SK-N-DZ (cell line): ENCODE measurements around the gene RNF183.
A peak's percentile ranks its signal among the peaks of the same experiment; 100 is the strongest.
"Not testable (repeated sequence)": the region's sequence is repeated elsewhere in the genome, so short reads cannot be mapped to it uniquely, and the experiment has no call there.

Experiments used
- DNase-seq: peaks from one replicate; pipeline ENCODE4 v3.0.0-alpha.2; 2015; ENCODE audit warnings: low spot score

The RNF183 gene

DNA sequence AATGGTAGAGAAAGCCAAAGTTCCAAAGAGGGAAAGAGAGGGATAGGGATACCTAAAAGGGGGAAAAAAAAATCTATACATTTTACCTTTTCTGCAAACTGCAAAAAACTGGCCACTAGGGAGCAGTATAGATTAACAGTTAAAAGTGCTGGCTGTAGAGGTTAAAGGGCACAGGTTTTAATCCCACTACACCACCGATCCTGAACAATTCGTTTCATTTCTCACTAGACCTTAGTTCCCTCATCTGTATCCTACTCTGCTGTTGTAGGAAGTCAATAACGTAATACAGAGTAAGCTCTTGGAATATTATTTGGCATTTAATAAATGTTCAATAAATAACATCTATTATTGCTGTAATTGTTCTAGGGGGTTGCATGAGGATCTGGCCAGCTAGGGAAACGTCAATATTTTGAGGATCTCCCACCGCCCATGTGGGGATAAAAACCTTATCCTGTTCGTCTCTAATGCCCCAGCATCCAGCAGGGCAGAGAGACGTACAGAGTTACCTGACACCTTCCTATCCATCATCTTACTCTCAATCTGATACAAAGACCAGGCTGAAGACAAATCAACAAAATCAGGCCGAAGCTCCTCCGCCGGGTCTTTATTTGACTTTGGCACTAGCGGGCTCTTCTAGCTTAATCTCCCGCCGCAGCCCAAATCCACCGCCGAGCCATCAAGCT lies 28.6 kb downstream of the RNF183 start:
- peak; percentile 73 for DNase-seq

DNA sequence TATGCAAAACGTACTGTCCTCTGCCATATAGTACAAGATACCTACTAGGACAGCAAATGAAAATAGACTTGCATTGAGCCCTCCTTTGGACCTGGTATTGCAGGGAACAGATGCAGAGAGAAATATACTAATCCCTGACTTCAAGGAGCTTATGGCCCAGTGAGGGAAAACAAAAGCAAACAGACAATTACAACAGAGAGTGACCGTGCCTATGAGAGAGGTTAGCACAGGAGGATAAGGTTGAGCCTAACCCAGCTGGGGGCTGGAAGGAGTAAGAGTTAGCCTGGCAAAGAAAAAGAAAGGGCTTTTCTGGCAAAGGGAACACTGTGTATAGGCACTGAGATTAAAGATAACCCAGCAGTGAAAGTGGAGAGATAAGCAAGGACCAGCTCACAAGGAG lies 33.3 kb downstream of the RNF183 start:
- DNase-seq = no peak

DNA sequence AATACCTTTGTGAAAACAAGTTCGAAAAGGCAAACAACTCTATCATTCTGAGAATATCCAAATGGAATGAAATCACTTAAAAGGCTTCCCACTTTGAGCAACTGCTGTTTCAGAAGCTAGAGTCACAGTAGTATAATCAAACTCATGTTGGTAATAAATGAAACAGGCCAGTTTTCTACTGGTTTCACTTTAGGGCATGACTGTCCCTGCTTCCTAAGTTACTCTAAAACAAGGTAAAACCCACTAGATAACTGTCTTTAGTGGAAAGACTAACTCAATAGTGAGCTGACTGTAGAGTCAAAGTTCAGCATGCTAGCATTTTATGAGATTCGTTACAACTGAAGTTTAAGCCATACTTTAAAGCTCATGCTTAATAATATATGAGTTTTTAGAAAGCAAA lies 33.8 kb downstream of the RNF183 start:
- no peak for DNase-seq

- DNase-seq = no peak
These were observed 35.1 kb downstream of the RNF183 start for GRCh38 chr9:113267911-113268566.

GRCh38 chr9:113266174-113266573 lies 37.0 kb downstream of the RNF183 start:
- DNase-seq = no peak

DNA sequence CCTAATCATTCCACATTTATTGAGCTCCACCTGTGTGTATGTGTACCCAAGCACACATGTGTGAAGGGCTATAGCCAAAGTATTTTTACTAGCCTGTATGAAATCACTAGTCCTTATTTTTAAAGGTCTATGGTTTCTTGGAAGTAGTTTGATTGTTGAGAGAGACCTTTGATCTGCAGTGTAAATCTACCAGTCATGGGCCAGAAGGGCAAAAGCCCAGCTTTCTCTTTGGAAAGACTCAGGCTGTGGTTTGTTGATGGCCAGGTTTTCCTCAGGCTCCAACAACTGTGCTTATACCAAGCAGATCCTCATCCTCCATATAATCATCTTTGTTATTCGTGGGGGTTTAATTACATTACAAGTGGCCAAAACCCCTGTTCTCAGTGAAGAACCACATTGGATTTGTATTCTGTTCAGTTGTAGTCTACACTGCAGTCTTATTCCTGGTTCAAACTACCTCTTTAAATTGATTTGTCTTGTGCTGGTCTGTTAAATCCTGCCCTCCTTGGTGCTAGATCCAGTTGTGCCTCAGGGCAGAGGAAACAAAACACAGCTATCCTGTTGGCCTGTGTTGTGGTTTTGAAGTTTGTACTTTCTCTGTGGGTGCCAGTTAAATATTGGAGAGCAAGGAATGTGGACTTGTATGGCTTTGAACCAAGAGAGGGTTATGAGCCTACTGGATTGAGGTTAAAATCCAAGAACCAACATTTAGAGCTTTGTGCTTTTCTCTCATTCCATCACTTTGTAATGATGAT lies 41.1 kb downstream of the RNF183 start:
- DNase-seq = no peak

- DNase-seq = no peak
These were observed 44.9 kb downstream of the RNF183 start for GRCh38 chr9:113258282-113258681.

GRCh38 chr9:113257863-113258262 lies 45.3 kb downstream of the RNF183 start:
- DNase-seq = no peak

- no peak for DNase-seq
These were observed 47.7 kb downstream of the RNF183 start for GRCh38 chr9:113255438-113255837.

- no peak for DNase-seq
These were observed 48.2 kb downstream of the RNF183 start for GRCh38 chr9:113254991-113255390.

DNA sequence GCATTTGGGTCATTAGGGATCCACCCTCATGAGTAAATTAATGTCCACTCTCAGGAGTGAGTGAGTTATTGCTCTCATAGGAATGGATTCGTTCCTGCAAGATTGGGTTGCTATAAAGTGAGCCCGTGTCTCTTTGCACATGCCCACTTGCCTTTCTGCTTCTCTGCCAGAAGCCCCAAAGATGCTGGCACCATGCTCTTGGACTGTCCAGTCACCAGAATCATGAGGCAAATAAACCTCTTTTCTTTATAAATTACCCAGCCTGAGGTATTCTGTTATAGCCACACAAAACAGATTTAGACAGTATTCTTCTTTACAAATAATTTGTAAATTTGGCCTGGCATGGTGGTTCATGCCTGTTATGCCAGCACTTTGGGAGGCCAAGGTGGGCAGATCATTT lies 52.4 kb downstream of the RNF183 start:
- no peak for DNase-seq

DNA sequence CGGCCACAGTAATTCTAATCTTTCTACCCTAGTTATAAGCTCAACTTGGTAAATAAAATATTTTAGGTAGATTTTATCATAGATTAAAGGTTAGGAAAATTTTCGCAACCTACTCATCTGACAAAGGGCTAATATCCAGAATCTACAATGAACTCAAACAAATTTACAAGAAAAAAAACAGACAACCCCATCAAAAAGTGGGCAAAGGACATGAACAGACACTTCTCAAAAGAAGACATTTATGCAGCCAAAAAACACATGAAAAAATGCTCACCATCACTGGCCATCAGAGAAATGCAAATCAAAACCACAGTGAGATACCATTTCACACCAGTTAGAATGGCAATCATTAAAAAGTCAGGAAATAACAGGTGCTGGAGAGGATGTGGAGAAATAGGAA lies 53.5 kb downstream of the RNF183 start:
- DNase-seq = not testable (repeated sequence)

DNA sequence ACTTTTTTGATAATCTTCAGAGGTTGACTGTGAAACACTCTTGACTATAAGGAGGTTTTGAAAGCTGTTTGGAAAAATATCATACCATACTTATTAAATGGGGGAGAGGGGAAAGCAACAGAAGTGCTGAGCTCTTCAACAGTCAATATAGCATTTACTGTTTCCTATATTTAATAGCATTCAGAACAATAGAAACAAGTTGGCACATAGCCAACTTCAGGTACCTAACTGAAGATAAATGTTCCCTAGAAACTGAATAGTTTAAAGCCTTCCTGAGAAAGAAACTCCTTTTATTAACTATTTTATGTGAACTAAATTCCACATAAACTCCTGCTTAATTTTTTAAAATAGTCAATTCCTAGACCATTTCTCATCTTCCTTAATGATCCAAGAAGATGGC lies 55.5 kb downstream of the RNF183 start:
- no peak for DNase-seq
